NK-92 (cell line): ENCODE results near the gene AJAP1.

Experiments
- DNase-seq: peaks from one replicate; lab custom pipeline; 2025; ENCODE audit not compliant: unreplicated experiment; lab: John Stamatoyannopoulos, UW

AJAP1 gene

GRCh38 chr1:4805987-4806386 is 151.6 kb downstream of the AJAP1 start:
- no peak for DNase-seq

GRCh38 chr1:4820543-4820942 is 166.1 kb downstream of the AJAP1 start:
- no peak for DNase-seq

GRCh38 chr1:4825800-4826450 is 171.5 kb downstream of the AJAP1 start:
- no peak for DNase-seq

- no peak for DNase-seq
These were observed 176.3 kb downstream of the AJAP1 start for GRCh38 chr1:4830707-4831106.

- no peak for DNase-seq
These were observed 182.2 kb downstream of the AJAP1 start for GRCh38 chr1:4836574-4836973.

- DNase-seq = no peak
These were observed 182.7 kb downstream of the AJAP1 start for GRCh38 chr1:4837031-4837600.

GRCh38 chr1:4837752-4838151 is 183.3 kb downstream of the AJAP1 start:
- no peak for DNase-seq

GRCh38 chr1:4838231-4838630 is 183.8 kb downstream of the AJAP1 start:
- no peak for DNase-seq
